H9 (cell line): ENCODE measurements around the gene L3MBTL4. TPM values are rescaled to one million over a fixed set of nuclear protein-coding genes. Genes with fewer than 3 reads are reported as not detected.

Experiments
- DNase-seq: peaks from one replicate; pipeline ENCODE4 v3.0.0-alpha.2; 2017
- H2AFZ ChIP-seq: one replicate; pipeline ENCODE4 v1.6.1; 2013; ENCODE audit warnings: mild to moderate bottlenecking, low read length, control low read depth, moderate library complexity
- H2AK5ac ChIP-seq: 2 replicates; pipeline ENCODE4 v1.6.1; 2013; ENCODE audit warnings: low read length, control low read depth, mixed read lengths; ENCODE audit not compliant: insufficient read length
- H2BK120ac ChIP-seq: one replicate; pipeline ENCODE4 v1.6.1; 2013; ENCODE audit warnings: low read depth, mild to moderate bottlenecking, low read length, control low read depth, inconsistent platforms; ENCODE audit not compliant: poor library complexity, severe bottlenecking
- H2BK12ac ChIP-seq: 2 replicates; pipeline ENCODE4 v1.6.1; 2013; ENCODE audit warnings: low read length, control low read depth, mixed read lengths, low read depth; ENCODE audit not compliant: insufficient read length
- H2BK15ac ChIP-seq: 2 replicates; pipeline ENCODE4 v1.6.1; 2013; ENCODE audit warnings: low read depth, low read length, control low read depth
- H2BK20ac ChIP-seq: one replicate; pipeline ENCODE4 v1.6.1; 2013; ENCODE audit warnings: low read depth, mild to moderate bottlenecking, low read length, control low read depth, inconsistent platforms; ENCODE audit not compliant: poor library complexity, severe bottlenecking
- H2BK5ac ChIP-seq: 2 replicates; pipeline ENCODE4 v1.6.1; 2013; ENCODE audit warnings: low read length, control low read depth, mixed read lengths; ENCODE audit not compliant: insufficient read length
- H3K14ac ChIP-seq: 2 replicates; pipeline ENCODE4 v1.6.1; 2013; ENCODE audit warnings: low read length, control low read depth; ENCODE audit not compliant: insufficient read depth
- H3K18ac ChIP-seq: 2 replicates; pipeline ENCODE4 v1.6.1; 2013; ENCODE audit warnings: low read depth, mild to moderate bottlenecking, mixed read lengths, low read length, control low read depth; ENCODE audit not compliant: insufficient read length
- H3K23ac ChIP-seq: 2 replicates; pipeline ENCODE4 v1.6.1; 2013; ENCODE audit warnings: low read length, control low read depth, mixed read lengths, low read depth; ENCODE audit not compliant: insufficient read length
- H3K23me2 ChIP-seq: 2 replicates; pipeline ENCODE4 v1.6.1; 2013; ENCODE audit warnings: low read depth, mild to moderate bottlenecking, mixed read lengths, low read length, control low read depth; ENCODE audit not compliant: insufficient read length, poor library complexity, severe bottlenecking
- H3K27ac ChIP-seq: 2 replicates; pipeline ENCODE4 v1.5.1; 2013; ENCODE audit warnings: low read length, control low read depth, mixed read lengths, low read depth; ENCODE audit not compliant: insufficient read length
- H3K27me3 ChIP-seq: 2 replicates; pipeline ENCODE4 v1.6.1; 2013; ENCODE audit warnings: low read length, control low read depth, inconsistent platforms; ENCODE audit not compliant: insufficient read depth
- H3K4ac ChIP-seq: 2 replicates; pipeline ENCODE4 v1.6.1; 2013; ENCODE audit warnings: low read depth, mild to moderate bottlenecking, control low read depth, inconsistent platforms, low read length, moderate library complexity
- H3K4me1 ChIP-seq: 2 replicates; pipeline ENCODE4 v1.6.1; 2013; ENCODE audit warnings: low read length, control low read depth, inconsistent platforms; ENCODE audit not compliant: insufficient read depth
- H3K4me2 ChIP-seq: 2 replicates; pipeline ENCODE4 v1.6.1; 2013; ENCODE audit warnings: low read length, control low read depth, mixed read lengths; ENCODE audit not compliant: insufficient read length, insufficient read depth
- H3K56ac ChIP-seq: 2 replicates; pipeline ENCODE4 v1.6.1; 2013; ENCODE audit warnings: low read depth, mild to moderate bottlenecking, mixed read lengths, low read length, control low read depth; ENCODE audit not compliant: insufficient read length
- H3K79me1 ChIP-seq: 2 replicates; pipeline ENCODE4 v1.6.1; 2013; ENCODE audit warnings: low read depth, mild to moderate bottlenecking, moderate library complexity, low read length, control low read depth, inconsistent platforms; ENCODE audit not compliant: insufficient read depth, poor library complexity, severe bottlenecking
- H3K79me2 ChIP-seq: 2 replicates; pipeline ENCODE4 v1.6.1; 2013; ENCODE audit warnings: low read length, control low read depth, inconsistent platforms; ENCODE audit not compliant: insufficient read depth
- H3K9ac ChIP-seq: 2 replicates; pipeline ENCODE4 v1.6.1; 2013; ENCODE audit warnings: low read length, control low read depth, mixed read lengths; ENCODE audit not compliant: insufficient read length; ENCODE audit errors: extremely low read depth
- H3K9me3 ChIP-seq: one replicate; pipeline ENCODE4 v1.6.1; 2013; ENCODE audit warnings: low read depth, low read length, inconsistent platforms; ENCODE audit not compliant: control insufficient read depth
- H3T11ph ChIP-seq: one replicate; pipeline ENCODE4 v1.6.1; 2013; ENCODE audit warnings: mild to moderate bottlenecking, low read length, control low read depth, inconsistent platforms
- H4K20me1 ChIP-seq: one replicate; pipeline ENCODE4 v1.6.1; 2013; ENCODE audit not compliant: control insufficient read depth, insufficient read length, insufficient read depth
- H4K5ac ChIP-seq: 2 replicates; pipeline ENCODE4 v1.6.1; 2013; ENCODE audit warnings: low read depth, mild to moderate bottlenecking, mixed read lengths, low read length, control low read depth; ENCODE audit not compliant: insufficient read length
- H4K8ac ChIP-seq: replicated peaks from 2 replicates; pipeline ENCODE4 v1.6.1; 2013; ENCODE audit warnings: low read length, control low read depth, mixed read lengths, low read depth; ENCODE audit not compliant: insufficient read length
- H4K91ac ChIP-seq: 2 replicates; pipeline ENCODE4 v1.6.1; 2013; ENCODE audit warnings: low read depth, mild to moderate bottlenecking, moderate library complexity, mixed read lengths, low read length, control low read depth; ENCODE audit not compliant: insufficient read length
- H3K27ac Mint-ChIP-seq, 3 experiments: 2 replicates in 2 of 3; 3 replicates in 1 of 3; pipeline ENCODE4 v1.8.0; 2020 to 2021; ENCODE audit warnings: mixed read lengths in 3 of 3, mild to moderate bottlenecking in 1 of 3, moderate library complexity in 1 of 3
- H3K27me3 Mint-ChIP-seq: 2 replicates; pipeline ENCODE4 v1.8.0; 2021; ENCODE audit warnings: low read depth, mild to moderate bottlenecking, moderate library complexity, mixed read lengths
- H3K36me3 Mint-ChIP-seq, 3 experiments: 2 replicates in 2 of 3; 3 replicates in 1 of 3; pipeline ENCODE4 v1.8.0; 2020 to 2021; ENCODE audit warnings: low read depth in 3 of 3, mixed read lengths in 3 of 3; ENCODE audit not compliant: insufficient read depth in 1 of 3
- H3K4me1 Mint-ChIP-seq, 2 experiments: 2 replicates each; pipeline ENCODE4 v1.8.0; 2020; ENCODE audit warnings: mixed read lengths in 2 of 2
- H3K4me3 Mint-ChIP-seq, 2 experiments: 2 replicates in 1 of 2; 3 replicates in 1 of 2; pipeline ENCODE4 v1.8.0; 2020 to 2021; ENCODE audit warnings: mild to moderate bottlenecking in 2 of 2, mixed read lengths in 2 of 2, moderate library complexity in 1 of 2
- H3K9me3 Mint-ChIP-seq, 2 experiments: 2 replicates in 1 of 2; 3 replicates in 1 of 2; pipeline ENCODE4 v1.8.0; 2020; ENCODE audit warnings: mild to moderate bottlenecking in 2 of 2, mixed read lengths in 2 of 2, moderate library complexity in 1 of 2
- WGBS: extraction: QIAGEN DNeasy Blood & Tissue Kit; methylation state at CpG from one replicate; pipeline ENCODE4 v1.1.7; 2013; ENCODE audit warnings: missing lambda C conversion rate, low lambda C conversion rate, mixed read lengths; ENCODE audit not compliant: insufficient read length; ENCODE audit errors: extremely low coverage; 5-methylcytosine and 5-hydroxymethylcytosine counted together
- total RNA-seq: library from RNA; stranded (reverse); gene quantifications from 2 replicates; pipeline ENCODE4 v1.2.1, GENCODE V29; 2021
- TF ChIP-seq, protein P1 (sequence below): fragments of 200-600 bp; sonication (generic); conservative IDR thresholded peaks from 3 replicates; pipeline ENCODE4 v1.8.0; 2021; ENCODE audit warnings: antibody characterized with exemption, mild to moderate bottlenecking

The L3MBTL4 gene
- total RNA-seq, 1 experiment from 2014 or later: 1.9 TPM

DNA sequence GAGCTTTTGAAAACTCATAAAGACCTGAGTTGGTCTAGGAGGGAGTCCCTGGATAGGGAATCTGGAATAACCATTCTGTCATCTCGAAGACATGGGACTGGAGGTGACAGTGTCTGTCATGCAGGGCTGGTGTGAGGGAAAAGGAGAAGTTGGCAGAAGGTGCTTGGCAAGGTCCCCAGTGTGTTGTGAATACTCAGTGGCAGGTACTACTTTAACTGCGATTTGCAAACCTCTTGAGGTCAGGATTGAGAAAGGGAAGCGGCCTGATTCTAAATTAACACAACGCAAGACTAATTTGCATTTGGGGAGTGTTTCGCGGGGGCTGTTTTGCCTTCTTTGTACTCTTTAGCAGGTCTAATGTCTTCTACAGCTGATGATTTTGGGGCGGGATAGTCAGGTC, 442.4 kb downstream of the L3MBTL4 start:
- Histone ChIP-seq H3K9me3 (no peaks in the 10 kb centered on the region), H4K20me1 (no peaks in the 10 kb centered on the region), H3K79me1 (no peaks in the 10 kb centered on the region), H3K4me1 (peaks cover 6% of the 10 kb centered on the region; the same call in 1 of the 2 replicates), H2BK5ac (no peak overlapping the region), H2BK20ac (no peak overlapping the region), H3K56ac (no peak overlapping the region), H3K14ac (no peak overlapping the region), H4K91ac (no peak overlapping the region), H3T11ph (no peak overlapping the region), H3K27ac (no peak overlapping the region), H3K79me2 (no peaks in the 10 kb centered on the region), H2AFZ (no peak overlapping the region), H3K18ac (no peak overlapping the region), H3K9ac (no peak overlapping the region), H3K4me2 (no peak overlapping the region), H3K27me3 (no peaks in the 10 kb centered on the region), H2BK15ac (no peak overlapping the region), H2BK12ac (no peak overlapping the region), H2BK120ac (no peak overlapping the region), H3K23ac (no peak overlapping the region), H2AK5ac (no peak overlapping the region), H4K5ac (no peak overlapping the region), H3K23me2 (no peaks in the 10 kb centered on the region), H4K8ac (no peak overlapping the region), H3K4ac (no peak overlapping the region)
- TF ChIP-seq, protein P1, sequence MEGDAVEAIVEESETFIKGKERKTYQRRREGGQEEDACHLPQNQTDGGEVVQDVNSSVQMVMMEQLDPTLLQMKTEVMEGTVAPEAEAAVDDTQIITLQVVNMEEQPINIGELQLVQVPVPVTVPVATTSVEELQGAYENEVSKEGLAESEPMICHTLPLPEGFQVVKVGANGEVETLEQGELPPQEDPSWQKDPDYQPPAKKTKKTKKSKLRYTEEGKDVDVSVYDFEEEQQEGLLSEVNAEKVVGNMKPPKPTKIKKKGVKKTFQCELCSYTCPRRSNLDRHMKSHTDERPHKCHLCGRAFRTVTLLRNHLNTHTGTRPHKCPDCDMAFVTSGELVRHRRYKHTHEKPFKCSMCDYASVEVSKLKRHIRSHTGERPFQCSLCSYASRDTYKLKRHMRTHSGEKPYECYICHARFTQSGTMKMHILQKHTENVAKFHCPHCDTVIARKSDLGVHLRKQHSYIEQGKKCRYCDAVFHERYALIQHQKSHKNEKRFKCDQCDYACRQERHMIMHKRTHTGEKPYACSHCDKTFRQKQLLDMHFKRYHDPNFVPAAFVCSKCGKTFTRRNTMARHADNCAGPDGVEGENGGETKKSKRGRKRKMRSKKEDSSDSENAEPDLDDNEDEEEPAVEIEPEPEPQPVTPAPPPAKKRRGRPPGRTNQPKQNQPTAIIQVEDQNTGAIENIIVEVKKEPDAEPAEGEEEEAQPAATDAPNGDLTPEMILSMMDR: no peak
- Mint-ChIP-seq H3K4me3 (no peak overlapping the region), H3K9me3 (no peaks in the 10 kb centered on the region), H3K27ac (no peak overlapping the region; a peak in 2 of 7 replicates), H3K4me1 (peaks cover 24 to 28% of the 10 kb centered on the region in 2 experiments), H3K36me3 (no peaks in the 10 kb centered on the region), H3K27me3 (peaks cover 5% of the 10 kb centered on the region; the same call in 1 of the 2 replicates)
- DNase-seq: no peak
- WGBS: no CpG with 5 or more reads among the region's 7 CpGs
